GM12878 (cell line): Measurements from ENCODE around the gene NDST3.

Experiments used
- CBX3 ChIP-seq: fragments of 200-600 bp; sonication (generic); IDR thresholded peaks from 2 replicates; pipeline ENCODE4 v1.6.1; 2016; ENCODE audit warnings: low read depth, borderline replicate concordance
- CBX5 ChIP-seq: sonication (generic); IDR thresholded peaks from 2 replicates; pipeline ENCODE4 v1.6.1; 2016; ENCODE audit warnings: low read depth, moderate library complexity, mild to moderate bottlenecking, inconsistent platforms
- ETV6 ChIP-seq, 2 experiments: fragments of 450-650 bp in 1 of 2; IDR thresholded peaks in 1 of 2; conservative IDR thresholded peaks in 1 of 2; 2 replicates each; pipeline ENCODE4 v1.6.1; 2014; ENCODE audit warnings: antibody characterized with exemption in 1 of 2, borderline replicate concordance in 1 of 2, low read depth in 1 of 2, mild to moderate bottlenecking in 1 of 2, moderate library complexity in 1 of 2
- JUND ChIP-seq: IDR thresholded peaks from 2 replicates; pipeline ENCODE4 v1.6.1; 2012; ENCODE audit warnings: low read depth, mild to moderate bottlenecking, low read length, improper control_type of control experiment, moderate library complexity
- MTA2 ChIP-seq: fragments of 450-650 bp; IDR thresholded peaks from 2 replicates; pipeline ENCODE4 v1.6.1; 2016; ENCODE audit warnings: low read depth, mild to moderate bottlenecking, moderate library complexity
- PBX3 ChIP-seq: IDR thresholded peaks from 2 replicates; pipeline ENCODE4 v1.6.1; 2011; ENCODE audit warnings: mild to moderate bottlenecking, low read depth, low read length, moderate library complexity; ENCODE audit not compliant: insufficient replicate concordance
- POLR2A ChIP-seq: IDR thresholded peaks from 2 replicates; pipeline ENCODE4 v1.6.1; 2011; ENCODE audit warnings: low read depth, mild to moderate bottlenecking, low read length
- RCOR1 ChIP-seq: conservative IDR thresholded peaks from 2 replicates; pipeline ENCODE4 v1.6.1; 2012; ENCODE audit warnings: low read depth, low read length, improper control_type of control experiment
- SUZ12 ChIP-seq: fragments of 200-600 bp; sonication (generic); IDR thresholded peaks from one replicate; pipeline ENCODE4 v1.6.1; 2018; ENCODE audit warnings: antibody characterized with exemption, mild to moderate bottlenecking; ENCODE audit not compliant: unreplicated experiment
- TCF3 ChIP-seq: IDR thresholded peaks from 2 replicates; pipeline ENCODE4 v1.6.1; 2012; ENCODE audit warnings: low read depth, mild to moderate bottlenecking, low read length, borderline replicate concordance; ENCODE audit not compliant: insufficient read depth
- ZZZ3 ChIP-seq: IDR thresholded peaks from 2 replicates; pipeline ENCODE4 v1.6.1; 2011; ENCODE audit warnings: low read depth; ENCODE audit not compliant: control insufficient read depth, insufficient read length
- TF ChIP-seq, protein P1 (sequence below), 3 experiments: IDR thresholded peaks in 2 of 3; conservative IDR thresholded peaks in 1 of 3; 2 replicates each; pipeline ENCODE4 v1.5.1; 2011; ENCODE audit warnings: low read depth in 3 of 3, low read length in 3 of 3, mild to moderate bottlenecking in 3 of 3, control low read depth in 2 of 3, moderate library complexity in 2 of 3, inconsistent platforms in 1 of 3, mixed read lengths in 1 of 3; ENCODE audit not compliant: control insufficient read depth in 2 of 3, insufficient read depth in 1 of 3; ENCODE audit errors: extremely low read depth in 1 of 3
- TF ChIP-seq, protein P2 (sequence below): IDR thresholded peaks from 2 replicates; pipeline ENCODE4 v1.6.1; 2012; ENCODE audit warnings: low read depth, low read length, improper control_type of control experiment

DNA sequence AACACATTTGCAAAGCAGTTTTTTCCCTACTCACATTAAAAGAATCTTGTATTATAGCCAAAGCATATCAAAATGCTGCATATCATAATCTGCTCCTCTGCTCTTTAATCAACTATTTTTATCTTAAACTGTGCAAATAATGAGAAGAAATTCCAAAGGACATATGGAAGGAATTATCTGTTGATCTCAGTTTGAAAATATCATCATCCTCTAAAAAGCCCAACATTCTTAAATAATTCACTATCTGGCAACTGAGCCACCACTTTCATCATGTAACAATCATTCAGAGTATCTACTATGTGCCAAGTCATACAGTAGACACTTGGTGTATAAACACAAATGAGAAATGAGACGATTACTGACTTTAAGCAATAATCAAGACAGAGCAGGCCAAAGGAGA, 255.5 kb downstream of the NDST3 start:
- TF ChIP-seq, protein P1, sequence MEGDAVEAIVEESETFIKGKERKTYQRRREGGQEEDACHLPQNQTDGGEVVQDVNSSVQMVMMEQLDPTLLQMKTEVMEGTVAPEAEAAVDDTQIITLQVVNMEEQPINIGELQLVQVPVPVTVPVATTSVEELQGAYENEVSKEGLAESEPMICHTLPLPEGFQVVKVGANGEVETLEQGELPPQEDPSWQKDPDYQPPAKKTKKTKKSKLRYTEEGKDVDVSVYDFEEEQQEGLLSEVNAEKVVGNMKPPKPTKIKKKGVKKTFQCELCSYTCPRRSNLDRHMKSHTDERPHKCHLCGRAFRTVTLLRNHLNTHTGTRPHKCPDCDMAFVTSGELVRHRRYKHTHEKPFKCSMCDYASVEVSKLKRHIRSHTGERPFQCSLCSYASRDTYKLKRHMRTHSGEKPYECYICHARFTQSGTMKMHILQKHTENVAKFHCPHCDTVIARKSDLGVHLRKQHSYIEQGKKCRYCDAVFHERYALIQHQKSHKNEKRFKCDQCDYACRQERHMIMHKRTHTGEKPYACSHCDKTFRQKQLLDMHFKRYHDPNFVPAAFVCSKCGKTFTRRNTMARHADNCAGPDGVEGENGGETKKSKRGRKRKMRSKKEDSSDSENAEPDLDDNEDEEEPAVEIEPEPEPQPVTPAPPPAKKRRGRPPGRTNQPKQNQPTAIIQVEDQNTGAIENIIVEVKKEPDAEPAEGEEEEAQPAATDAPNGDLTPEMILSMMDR (IDR thresholded peaks at IDR 0.05 in 2 of 3, conservative IDR thresholded peaks at IDR 0.05 in 1 of 3; ENCODE audit: control insufficient read depth in 2 of 3, extremely low read depth in 1 of 3, insufficient read depth in 1 of 3, low read depth in 3 of 3, low read length in 3 of 3), result no peak
- TF ChIP-seq ZZZ3, result no peak
- no peak for TF ChIP-seq POLR2A
- TF ChIP-seq MTA2, result no peak
- TF ChIP-seq RCOR1, result no peak
- TF ChIP-seq PBX3, result no peak
- no peak for TF ChIP-seq ETV6 (conservative IDR thresholded peaks at IDR 0.05 in 1 of 2, IDR thresholded peaks at IDR 0.05 in 1 of 2; ENCODE audit: borderline replicate concordance in 1 of 2, low read depth in 1 of 2)
- TF ChIP-seq TCF3, result no peak
- TF ChIP-seq, protein P2, sequence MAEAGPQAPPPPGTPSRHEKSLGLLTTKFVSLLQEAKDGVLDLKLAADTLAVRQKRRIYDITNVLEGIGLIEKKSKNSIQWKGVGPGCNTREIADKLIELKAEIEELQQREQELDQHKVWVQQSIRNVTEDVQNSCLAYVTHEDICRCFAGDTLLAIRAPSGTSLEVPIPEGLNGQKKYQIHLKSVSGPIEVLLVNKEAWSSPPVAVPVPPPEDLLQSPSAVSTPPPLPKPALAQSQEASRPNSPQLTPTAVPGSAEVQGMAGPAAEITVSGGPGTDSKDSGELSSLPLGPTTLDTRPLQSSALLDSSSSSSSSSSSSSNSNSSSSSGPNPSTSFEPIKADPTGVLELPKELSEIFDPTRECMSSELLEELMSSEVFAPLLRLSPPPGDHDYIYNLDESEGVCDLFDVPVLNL, result no peak
- TF ChIP-seq JUND, result no peak
- no peak for TF ChIP-seq CBX3
- no peak for TF ChIP-seq CBX5
- TF ChIP-seq SUZ12, result no peak
